ENCODE results near the gene NANOS3. TPM values are rescaled to one million over a fixed set of nuclear protein-coding genes. Genes with fewer than 3 reads are reported as not detected.

Gene NANOS3
- total RNA-seq, 1 donor from 2014 or later: not detected

DNA sequence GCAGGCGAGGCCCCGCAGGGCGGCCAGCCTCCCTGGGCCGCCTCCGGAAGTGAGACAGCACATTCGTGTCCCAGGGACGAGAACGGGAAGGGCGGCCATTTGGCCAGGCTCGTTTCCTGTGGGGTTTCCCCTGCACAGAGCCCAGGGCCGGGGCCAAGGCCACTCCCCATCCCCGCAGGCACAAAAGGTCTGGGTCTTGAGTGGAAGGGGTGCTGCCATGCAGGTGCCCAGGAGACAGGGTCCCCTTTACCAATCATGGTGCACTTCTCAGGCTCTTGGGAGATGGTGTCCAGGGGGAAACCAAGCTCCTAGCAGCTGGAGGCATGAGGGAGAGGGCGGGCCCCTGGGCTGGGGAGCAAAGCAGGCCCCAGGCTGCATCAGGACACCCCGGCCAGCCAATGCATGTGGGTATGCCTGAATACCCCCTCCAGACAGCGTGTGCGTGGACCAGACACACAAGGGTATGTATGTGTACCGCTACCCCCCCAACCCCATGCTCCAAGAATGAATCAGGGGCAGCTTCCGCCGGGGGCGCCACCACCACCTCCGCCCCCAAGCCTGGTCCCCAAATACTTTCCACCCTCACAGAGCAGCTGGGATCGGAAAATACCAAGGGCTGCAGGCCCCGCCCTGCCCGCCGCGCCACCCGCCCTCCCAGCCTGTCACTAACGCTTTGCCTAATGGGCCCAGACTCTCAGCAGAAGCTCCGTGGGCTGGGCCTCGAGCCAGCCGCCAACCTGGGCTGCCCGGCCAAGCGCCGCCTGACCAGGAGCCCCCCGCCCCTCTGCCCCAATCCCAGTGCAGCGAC is 37.6 kb upstream of the NANOS3 start:
- no peaks in the 10 kb centered on the region for H4K20me1 ChIP-seq (ENCODE audit: low read depth)
- no peak overlapping the region for H3K9ac ChIP-seq
- H3K36me3 ChIP-seq: no peaks in the 10 kb centered on the region
- no peaks in the 10 kb centered on the region for H3K9me3 ChIP-seq (ENCODE audit: low read depth)
- Mint-ChIP-seq H3K36me3 (peaks cover 1% of the 10 kb centered on the region), H3K4me1 (peaks cover 27% of the 10 kb centered on the region), H3K27me3 (ENCODE audit: insufficient read depth, low read depth) (peaks cover 5% of the 10 kb centered on the region), H3K9me3 (no peaks in the 10 kb centered on the region), H3K4me3 (no peak overlapping the region), H3K27ac (no peak overlapping the region)
- peaks cover 14% of the 10 kb centered on the region for H3F3A ChIP-seq (ENCODE audit: low read depth)
- no peak overlapping the region for H3K4me3 ChIP-seq
- no peak overlapping the region for H3K27ac ChIP-seq
- H3K4me2 ChIP-seq: no peak overlapping the region
- peak; percentile 44 for DNase-seq (ENCODE audit: low spot score)
- TF ChIP-seq, protein P1, sequence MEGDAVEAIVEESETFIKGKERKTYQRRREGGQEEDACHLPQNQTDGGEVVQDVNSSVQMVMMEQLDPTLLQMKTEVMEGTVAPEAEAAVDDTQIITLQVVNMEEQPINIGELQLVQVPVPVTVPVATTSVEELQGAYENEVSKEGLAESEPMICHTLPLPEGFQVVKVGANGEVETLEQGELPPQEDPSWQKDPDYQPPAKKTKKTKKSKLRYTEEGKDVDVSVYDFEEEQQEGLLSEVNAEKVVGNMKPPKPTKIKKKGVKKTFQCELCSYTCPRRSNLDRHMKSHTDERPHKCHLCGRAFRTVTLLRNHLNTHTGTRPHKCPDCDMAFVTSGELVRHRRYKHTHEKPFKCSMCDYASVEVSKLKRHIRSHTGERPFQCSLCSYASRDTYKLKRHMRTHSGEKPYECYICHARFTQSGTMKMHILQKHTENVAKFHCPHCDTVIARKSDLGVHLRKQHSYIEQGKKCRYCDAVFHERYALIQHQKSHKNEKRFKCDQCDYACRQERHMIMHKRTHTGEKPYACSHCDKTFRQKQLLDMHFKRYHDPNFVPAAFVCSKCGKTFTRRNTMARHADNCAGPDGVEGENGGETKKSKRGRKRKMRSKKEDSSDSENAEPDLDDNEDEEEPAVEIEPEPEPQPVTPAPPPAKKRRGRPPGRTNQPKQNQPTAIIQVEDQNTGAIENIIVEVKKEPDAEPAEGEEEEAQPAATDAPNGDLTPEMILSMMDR (IDR thresholded peaks at IDR 0.05): no peak
- TF ChIP-seq EZH2 (IDR thresholded peaks at IDR 0.05) (no peak), EZH2phosphoT487 (IDR thresholded peaks at IDR 0.05) (no peak)
- no peak overlapping the region for H2AFZ ChIP-seq (replicated peaks)
- peaks cover 15% of the 10 kb centered on the region for H3K4me1 ChIP-seq
- H3K79me2 ChIP-seq (ENCODE audit: low read depth): no peaks in the 10 kb centered on the region
- H3K27me3 ChIP-seq: peaks cover 14% of the 10 kb centered on the region

DNA sequence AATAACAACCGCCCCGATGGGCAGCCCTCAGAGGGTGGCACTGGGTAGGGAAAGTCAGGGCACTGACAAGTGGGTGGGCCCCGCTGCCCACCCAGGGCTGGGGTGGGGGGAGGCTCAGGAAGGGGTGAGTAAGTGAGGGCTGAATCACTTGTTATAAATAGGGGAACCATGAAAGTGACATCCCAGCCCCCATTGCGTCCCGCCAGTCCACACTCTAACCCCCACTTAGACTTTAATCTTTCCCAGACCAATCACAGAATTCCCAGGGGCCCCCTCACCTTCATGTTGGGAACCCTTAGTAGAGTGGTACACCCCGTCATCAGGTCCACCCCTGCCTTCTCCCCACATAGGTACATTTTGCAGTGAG is 37.0 kb upstream of the NANOS3 start:
- Histone ChIP-seq H3K4me2 (no peak overlapping the region), H4K20me1 (ENCODE audit: low read depth) (no peaks in the 10 kb centered on the region), H3K4me1 (peaks cover 15% of the 10 kb centered on the region), H3K27me3 (peaks cover 14% of the 10 kb centered on the region), H3F3A (ENCODE audit: low read depth) (peaks cover 17% of the 10 kb centered on the region), H3K9me3 (ENCODE audit: low read depth) (no peaks in the 10 kb centered on the region), H3K79me2 (ENCODE audit: low read depth) (no peaks in the 10 kb centered on the region), H2AFZ (replicated peaks) (no peak overlapping the region), H3K36me3 (no peaks in the 10 kb centered on the region), H3K4me3 (no peak overlapping the region), H3K27ac (no peak overlapping the region), H3K9ac (no peak overlapping the region)
- TF ChIP-seq EZH2phosphoT487 (IDR thresholded peaks at IDR 0.05) (no peak), EZH2 (IDR thresholded peaks at IDR 0.05) (no peak)
- TF ChIP-seq, protein P1 (IDR thresholded peaks at IDR 0.05): no peak
- H3K27ac Mint-ChIP-seq: no peak overlapping the region
- H3K36me3 Mint-ChIP-seq: peaks cover 1% of the 10 kb centered on the region
- H3K4me1 Mint-ChIP-seq: peaks cover 33% of the 10 kb centered on the region
- DNase-seq (ENCODE audit: low spot score): no peak
- no peaks in the 10 kb centered on the region for H3K9me3 Mint-ChIP-seq
- peaks cover 6% of the 10 kb centered on the region for H3K27me3 Mint-ChIP-seq (ENCODE audit: insufficient read depth, low read depth)
- no peak overlapping the region for H3K4me3 Mint-ChIP-seq

DNA sequence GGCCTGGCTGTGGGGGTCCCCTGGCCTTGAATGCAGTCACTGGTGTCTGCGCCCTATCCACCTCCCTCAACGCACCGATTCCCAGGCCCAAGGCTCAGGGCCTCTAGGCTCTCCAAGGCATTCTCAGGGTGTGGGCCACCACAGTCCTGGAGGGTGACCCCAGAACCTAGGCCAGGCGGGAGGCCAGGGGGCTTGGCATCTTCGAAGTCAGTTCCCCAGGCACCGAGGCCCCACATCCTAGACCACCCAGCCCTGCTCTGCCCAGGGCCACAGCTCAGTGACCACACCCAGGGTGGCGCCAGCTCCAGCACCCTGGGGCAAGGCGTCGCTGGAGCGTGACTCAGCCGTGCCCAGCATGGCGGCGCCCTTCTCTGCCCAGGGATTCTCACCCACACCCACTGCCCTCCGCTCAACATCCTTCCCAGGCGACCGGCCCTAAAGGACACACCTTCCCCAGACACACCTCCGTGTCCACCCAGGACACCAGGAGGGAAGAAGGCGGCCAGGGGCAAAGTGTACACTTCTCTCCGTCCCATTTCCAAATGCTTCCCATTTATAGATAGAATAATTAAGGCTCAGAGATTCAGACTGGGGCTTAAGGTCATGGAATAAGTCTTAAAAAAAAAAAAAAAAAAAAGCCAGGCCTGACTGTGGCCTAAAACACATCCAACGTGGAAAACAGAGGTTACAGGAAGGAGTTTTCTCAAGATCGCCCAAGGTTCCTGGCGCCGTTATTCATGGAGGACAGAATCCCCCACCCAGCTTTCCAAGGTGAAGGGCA is 36.4 kb upstream of the NANOS3 start:
- Histone ChIP-seq H2AFZ (replicated peaks) (no peak overlapping the region), H3K36me3 (no peaks in the 10 kb centered on the region), H4K20me1 (ENCODE audit: low read depth) (no peaks in the 10 kb centered on the region), H3K4me3 (no peak overlapping the region), H3K9ac (no peak overlapping the region), H3K27me3 (peaks cover 14% of the 10 kb centered on the region), H3K4me2 (no peak overlapping the region), H3K27ac (no peak overlapping the region), H3K9me3 (ENCODE audit: low read depth) (no peaks in the 10 kb centered on the region), H3K79me2 (ENCODE audit: low read depth) (no peaks in the 10 kb centered on the region), H3F3A (ENCODE audit: low read depth) (peaks cover 22% of the 10 kb centered on the region), H3K4me1 (peaks cover 15% of the 10 kb centered on the region)
- TF ChIP-seq EZH2 (IDR thresholded peaks at IDR 0.05): no peak
- no peak for TF ChIP-seq EZH2phosphoT487 (IDR thresholded peaks at IDR 0.05)
- TF ChIP-seq, protein P1 (IDR thresholded peaks at IDR 0.05): no peak
- Mint-ChIP-seq H3K36me3 (peaks cover 1% of the 10 kb centered on the region), H3K4me3 (peak overlapping the region; percentile 92), H3K27ac (no peak overlapping the region), H3K4me1 (peaks cover 36% of the 10 kb centered on the region), H3K9me3 (no peaks in the 10 kb centered on the region), H3K27me3 (ENCODE audit: insufficient read depth, low read depth) (peaks cover 10% of the 10 kb centered on the region)
- DNase-seq (ENCODE audit: low spot score): no peak

Data from neural progenitor cell (in vitro differentiated cells).